Keratinocyte (primary cell): Measurements from ENCODE around the gene GAMT. TPM values are rescaled to one million over a fixed set of nuclear protein-coding genes. Genes with fewer than 3 reads are reported as not detected.

Experiments
- DNase-seq: peaks from one replicate; pipeline ENCODE4 v3.0.0-alpha.2; 2011; ENCODE audit warnings: low read depth, missing footprints, low spot score
- FAIRE-seq: peaks from 2 replicates; lab custom pipeline; 2011; peaks lifted over from hg19 to GRCh38; lab: Jason Lieb, UNC
- H2AFZ ChIP-seq: 2 replicates; pipeline ENCODE4 v1.6.0; 2012; ENCODE audit warnings: low read length, control low read depth, inconsistent platforms; ENCODE audit not compliant: control insufficient read depth
- H3K27ac ChIP-seq: 2 replicates; pipeline ENCODE4 v1.5.1; 2011; ENCODE audit warnings: low read length; ENCODE audit not compliant: control insufficient read depth, insufficient read depth
- H3K27me3 ChIP-seq: 3 replicates; pipeline ENCODE4 v1.6.0; 2011; ENCODE audit warnings: low read length; ENCODE audit not compliant: control insufficient read depth, insufficient read depth; ENCODE audit errors: extremely low read depth
- H3K36me3 ChIP-seq, 2 experiments: 2 replicates in 1 of 2; 3 replicates in 1 of 2; pipeline ENCODE4 v1.5.1; 2011; ENCODE audit warnings: low read length in 2 of 2, mild to moderate bottlenecking in 1 of 2; ENCODE audit not compliant: control insufficient read depth in 2 of 2, insufficient read depth in 2 of 2; ENCODE audit errors: extremely low read depth in 1 of 2
- H3K4me1 ChIP-seq: 3 replicates; pipeline ENCODE4 v1.5.1; 2011; ENCODE audit warnings: low read length; ENCODE audit not compliant: control insufficient read depth, insufficient read depth; ENCODE audit errors: extremely low read depth
- H3K4me2 ChIP-seq: 3 replicates; pipeline ENCODE4 v1.6.0; 2011; ENCODE audit warnings: low read depth, low read length; ENCODE audit not compliant: control insufficient read depth, insufficient read depth; ENCODE audit errors: extremely low read depth
- H3K4me3 ChIP-seq, 3 experiments: fragments of 200-600 bp in 1 of 3; sonication (generic) in 1 of 3; 2 replicates in 2 of 3; 3 replicates in 1 of 3; pipeline ENCODE4 v1.5.1; 2011 to 2016; ENCODE audit warnings: low read length in 3 of 3, mild to moderate bottlenecking in 3 of 3, control low read depth in 2 of 3, inconsistent platforms in 1 of 3, low read depth in 1 of 3, mixed read lengths in 1 of 3, mixed run types in 1 of 3, moderate library complexity in 1 of 3; ENCODE audit not compliant: control insufficient read depth in 2 of 3, insufficient read depth in 2 of 3; ENCODE audit errors: extremely low read depth in 1 of 3
- H3K79me2 ChIP-seq: 2 replicates; pipeline ENCODE4 v1.6.0; 2012; ENCODE audit warnings: low read length; ENCODE audit not compliant: control insufficient read depth, insufficient read depth
- H3K9ac ChIP-seq: 3 replicates; pipeline ENCODE4 v1.6.0; 2011; ENCODE audit warnings: low read length; ENCODE audit not compliant: control insufficient read depth, insufficient read depth; ENCODE audit errors: extremely low read depth
- H3K9me1 ChIP-seq: 3 replicates; pipeline ENCODE4 v1.6.0; 2011; ENCODE audit warnings: low read length; ENCODE audit not compliant: control insufficient read depth, insufficient read depth; ENCODE audit errors: extremely low read depth
- H3K9me3 ChIP-seq: 2 replicates; pipeline ENCODE4 v1.5.1; 2012; ENCODE audit warnings: low read depth, low read length; ENCODE audit not compliant: control insufficient read depth
- H4K20me1 ChIP-seq: 3 replicates; pipeline ENCODE4 v1.6.0; 2011; ENCODE audit warnings: low read length; ENCODE audit not compliant: control insufficient read depth, insufficient read depth; ENCODE audit errors: extremely low read depth
- EZH2 ChIP-seq: IDR thresholded peaks from one replicate; pipeline ENCODE4 v1.6.1; 2012; ENCODE audit warnings: inconsistent platforms, mild to moderate bottlenecking, low read length, moderate library complexity
- dilution Hi-C: fragments of 300-500 bp; cut with MboI; formaldehyde crosslinking; loops from one replicate; pipeline ENCODE4 v1.7.0; 2020; ENCODE audit warnings: low sequenced_read_pairs; ENCODE audit not compliant: extremely low pct_ligation_motif_present
- polyA plus RNA-seq, 5 experiments: library from polyadenylated mRNA; depleted of rRNA in 3 of 5; stranded (reverse) in 3 of 5; stranded (forward) in 1 of 5; unstranded in 1 of 5; fragments of >200 nt; gene quantifications; 1 replicate in 1 of 5; 2 replicates in 3 of 5; 3 replicates in 1 of 5; pipeline versions ENCODE4 v1.2.1 to v1.2.3, GENCODE V29; 2011 to 2012; ENCODE audit warnings: missing spikeins in 2 of 5, low read depth in 1 of 5, low replicate concordance in 1 of 5
- TF ChIP-seq, protein P1 (sequence below), 3 experiments: IDR thresholded peaks in 1 of 3; conservative IDR thresholded peaks in 1 of 3; optimal IDR thresholded peaks in 1 of 3; 2 replicates in 2 of 3; 3 replicates in 1 of 3; pipeline versions ENCODE3 to v1.5.1; 2011; ENCODE audit warnings: low read length in 3 of 3, mild to moderate bottlenecking in 3 of 3, moderate library complexity in 2 of 3, control low read depth in 1 of 3, inconsistent platforms in 1 of 3; ENCODE audit not compliant: insufficient read depth in 2 of 3; ENCODE audit errors: extremely low read depth in 1 of 3

Gene GAMT
- polyA plus RNA-seq, 1 donor (not counting 4 experiments of a cell fraction or from before 2014, with no cell fraction given) = 5.7 TPM

- peak overlapping the region; percentile 22 for H2AFZ ChIP-seq
- peaks cover 16% of the 10 kb centered on the region for H3K27me3 ChIP-seq
- H3K27ac ChIP-seq = no peak overlapping the region
- H3K9me3 ChIP-seq = no peaks in the 10 kb centered on the region
- peak overlapping the region; percentile 22 for H3K9ac ChIP-seq
- peaks cover 26% of the 10 kb centered on the region for H3K4me1 ChIP-seq
- H3K9me1 ChIP-seq = no peaks in the 10 kb centered on the region
- peak overlapping the region; percentile 4 to 52 (median 42) for H3K4me3 ChIP-seq
- no peaks in the 10 kb centered on the region for H4K20me1 ChIP-seq
- H3K79me2 ChIP-seq = no peaks in the 10 kb centered on the region
- H3K36me3 ChIP-seq = no peaks in the 10 kb centered on the region
- peak overlapping the region; percentile 59 for H3K4me2 ChIP-seq
- TF ChIP-seq EZH2 = no peak
- TF ChIP-seq, protein P1, sequence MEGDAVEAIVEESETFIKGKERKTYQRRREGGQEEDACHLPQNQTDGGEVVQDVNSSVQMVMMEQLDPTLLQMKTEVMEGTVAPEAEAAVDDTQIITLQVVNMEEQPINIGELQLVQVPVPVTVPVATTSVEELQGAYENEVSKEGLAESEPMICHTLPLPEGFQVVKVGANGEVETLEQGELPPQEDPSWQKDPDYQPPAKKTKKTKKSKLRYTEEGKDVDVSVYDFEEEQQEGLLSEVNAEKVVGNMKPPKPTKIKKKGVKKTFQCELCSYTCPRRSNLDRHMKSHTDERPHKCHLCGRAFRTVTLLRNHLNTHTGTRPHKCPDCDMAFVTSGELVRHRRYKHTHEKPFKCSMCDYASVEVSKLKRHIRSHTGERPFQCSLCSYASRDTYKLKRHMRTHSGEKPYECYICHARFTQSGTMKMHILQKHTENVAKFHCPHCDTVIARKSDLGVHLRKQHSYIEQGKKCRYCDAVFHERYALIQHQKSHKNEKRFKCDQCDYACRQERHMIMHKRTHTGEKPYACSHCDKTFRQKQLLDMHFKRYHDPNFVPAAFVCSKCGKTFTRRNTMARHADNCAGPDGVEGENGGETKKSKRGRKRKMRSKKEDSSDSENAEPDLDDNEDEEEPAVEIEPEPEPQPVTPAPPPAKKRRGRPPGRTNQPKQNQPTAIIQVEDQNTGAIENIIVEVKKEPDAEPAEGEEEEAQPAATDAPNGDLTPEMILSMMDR (optimal IDR thresholded peaks at IDR 0.05 in 1 of 3, IDR thresholded peaks at IDR 0.05 in 1 of 3, conservative IDR thresholded peaks at IDR 0.05 in 1 of 3; ENCODE audit: extremely low read depth in 1 of 3, insufficient read depth in 2 of 3, low read length in 3 of 3) = no peak
- dilution Hi-C loops = no loop called here
- FAIRE-seq (no peak), DNase-seq (no peak)
These were observed 833 bp downstream of the GAMT start for GRCh38 chr19:1400281-1401137.

DNA sequence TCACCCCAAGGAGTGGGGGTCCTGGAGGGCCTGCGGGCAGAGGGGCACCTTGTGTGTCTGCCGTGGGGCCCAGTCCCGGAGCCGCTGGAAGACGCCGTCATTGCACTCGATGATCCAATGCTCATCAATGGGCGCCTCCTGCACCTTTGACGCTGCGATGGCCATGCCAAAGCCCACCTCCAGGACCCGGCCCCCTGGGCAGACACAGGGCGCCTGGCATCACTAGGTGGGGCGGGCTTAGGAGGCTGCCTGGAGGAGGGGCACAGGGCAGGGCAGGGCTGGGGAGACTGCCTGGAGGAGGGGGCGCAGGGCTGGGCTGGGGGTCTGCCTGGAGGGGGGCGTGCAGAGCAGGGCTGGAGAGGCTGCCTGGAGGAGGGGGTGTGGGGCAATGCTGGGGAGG is 1.6 kb downstream of the GAMT start:
- Histone ChIP-seq H3K4me1 (peaks cover 32% of the 10 kb centered on the region), H3K9me1 (no peaks in the 10 kb centered on the region), H3K27ac (no peak overlapping the region), H3K4me3 (no peak overlapping the region), H3K9me3 (no peaks in the 10 kb centered on the region), H4K20me1 (no peaks in the 10 kb centered on the region), H3K79me2 (no peaks in the 10 kb centered on the region), H3K27me3 (peaks cover 18% of the 10 kb centered on the region), H3K36me3 (no peaks in the 10 kb centered on the region), H3K4me2 (no peak overlapping the region), H2AFZ (no peak overlapping the region), H3K9ac (no peak overlapping the region)
- FAIRE-seq (no peak), DNase-seq (no peak)
- no peak for TF ChIP-seq EZH2
- TF ChIP-seq, protein P1 (optimal IDR thresholded peaks at IDR 0.05 in 1 of 3, IDR thresholded peaks at IDR 0.05 in 1 of 3, conservative IDR thresholded peaks at IDR 0.05 in 1 of 3; ENCODE audit: extremely low read depth in 1 of 3, insufficient read depth in 2 of 3, low read length in 3 of 3) = no peak
- dilution Hi-C loops = no loop called here
